Measurements from ENCODE around the gene FGGY. TPM values are rescaled to one million over a fixed set of nuclear protein-coding genes. Genes with fewer than 3 reads are reported as not detected.

FGGY gene
- total and polyA plus RNA-seq, 8 donors, result 6.2 to 27.0 (median 16.0) TPM

DNA sequence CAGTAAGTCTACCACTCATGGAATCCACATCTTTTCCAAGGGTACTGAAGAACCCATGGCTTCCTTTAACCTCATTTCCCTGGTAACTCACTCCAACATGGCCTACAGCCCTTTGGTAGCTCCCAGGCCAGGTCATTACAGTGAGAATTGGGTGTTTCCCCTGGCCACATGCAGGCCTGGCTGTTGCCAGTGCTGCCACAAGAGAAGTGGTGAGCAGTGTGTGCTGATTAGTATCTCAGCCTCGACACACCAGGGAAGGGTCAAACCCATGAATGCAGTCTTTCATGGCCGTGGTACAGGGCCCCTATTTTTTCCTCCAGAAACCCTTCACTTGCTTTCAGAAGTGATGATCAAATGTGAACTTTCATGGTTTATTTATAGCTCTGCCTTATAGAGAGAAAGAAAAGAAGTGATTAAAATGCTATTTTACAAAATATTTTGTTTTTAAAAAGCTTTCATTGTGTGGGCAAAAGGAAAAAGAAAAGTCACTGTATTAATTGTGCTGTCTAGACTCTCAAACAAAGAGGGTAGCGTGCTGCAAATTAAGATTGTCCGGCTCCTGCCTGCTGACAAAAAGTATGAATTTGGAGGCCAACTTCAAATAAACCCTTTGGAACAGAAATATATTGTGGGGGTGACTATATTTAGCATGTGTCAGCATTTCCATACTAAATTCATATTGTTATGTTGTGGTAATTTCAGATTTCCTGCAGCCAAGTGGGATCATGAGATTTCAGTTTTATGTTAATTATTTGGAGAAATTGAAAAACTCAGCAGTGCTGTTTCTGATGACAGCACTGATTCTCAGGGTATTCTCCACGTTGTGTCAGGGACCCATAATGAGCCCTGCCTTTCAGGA, 455.9 kb downstream of the FGGY start:
- H3K4me1 ChIP-seq, result peaks cover 0 to 8% (median 4%) of the 10 kb centered on the region in 3 donors
- ATAC-seq (no peak), DNase-seq (no peak), FAIRE-seq (no peak)
- intact Hi-C loops (cut with DNase I), result loop anchor here in 1 of 3 donors (10.0 kb wide), 1 partner anchor 1008 kb away; no protein-coding TSS in a partner anchor
- TF ChIP-seq, protein P1, sequence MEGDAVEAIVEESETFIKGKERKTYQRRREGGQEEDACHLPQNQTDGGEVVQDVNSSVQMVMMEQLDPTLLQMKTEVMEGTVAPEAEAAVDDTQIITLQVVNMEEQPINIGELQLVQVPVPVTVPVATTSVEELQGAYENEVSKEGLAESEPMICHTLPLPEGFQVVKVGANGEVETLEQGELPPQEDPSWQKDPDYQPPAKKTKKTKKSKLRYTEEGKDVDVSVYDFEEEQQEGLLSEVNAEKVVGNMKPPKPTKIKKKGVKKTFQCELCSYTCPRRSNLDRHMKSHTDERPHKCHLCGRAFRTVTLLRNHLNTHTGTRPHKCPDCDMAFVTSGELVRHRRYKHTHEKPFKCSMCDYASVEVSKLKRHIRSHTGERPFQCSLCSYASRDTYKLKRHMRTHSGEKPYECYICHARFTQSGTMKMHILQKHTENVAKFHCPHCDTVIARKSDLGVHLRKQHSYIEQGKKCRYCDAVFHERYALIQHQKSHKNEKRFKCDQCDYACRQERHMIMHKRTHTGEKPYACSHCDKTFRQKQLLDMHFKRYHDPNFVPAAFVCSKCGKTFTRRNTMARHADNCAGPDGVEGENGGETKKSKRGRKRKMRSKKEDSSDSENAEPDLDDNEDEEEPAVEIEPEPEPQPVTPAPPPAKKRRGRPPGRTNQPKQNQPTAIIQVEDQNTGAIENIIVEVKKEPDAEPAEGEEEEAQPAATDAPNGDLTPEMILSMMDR (IDR thresholded peaks at IDR 0.05), result no peak
- no peaks in the 10 kb centered on the region for H3K27me3 ChIP-seq
- 82% methylated on average over 5 of the region's 5 CpGs for WGBS, 2 donors
- H3K4me3 ChIP-seq, result no peak overlapping the region
- no peaks in the 10 kb centered on the region for H3K36me3 ChIP-seq
- H3K27ac ChIP-seq, result no peak overlapping the region
- no peaks in the 10 kb centered on the region for H3K9me3 ChIP-seq

DNA sequence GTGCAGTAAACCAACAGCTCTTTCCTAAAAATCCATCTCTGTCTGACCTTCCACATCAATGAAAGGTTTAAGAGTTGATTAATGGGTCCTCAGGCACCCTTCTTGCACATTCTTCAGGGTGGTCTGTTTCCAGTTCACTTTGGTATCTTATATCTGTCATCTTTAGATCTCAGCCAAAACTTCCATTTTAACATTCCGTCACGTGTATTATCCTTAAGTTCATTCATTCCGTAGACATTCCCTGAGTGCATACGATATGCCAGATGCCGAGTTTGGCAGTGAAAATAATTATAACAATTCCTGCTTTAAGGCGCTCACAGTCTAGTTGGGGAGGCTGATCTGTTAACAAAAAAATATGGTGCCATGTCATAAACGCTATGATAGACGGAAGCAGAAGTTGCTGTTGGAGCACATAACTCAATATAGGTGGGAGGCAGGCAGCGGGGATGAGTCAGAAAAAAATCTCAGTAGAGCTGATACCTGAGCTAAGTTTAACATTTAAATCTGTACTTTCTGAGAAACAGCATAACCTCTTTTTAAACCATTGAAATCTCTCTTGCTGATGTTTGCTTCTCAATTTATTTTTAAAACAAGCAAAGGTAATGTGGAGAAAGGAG, 458.3 kb downstream of the FGGY start:
- Histone ChIP-seq H3K4me1 (peaks cover 0 to 12% (median 4%) of the 10 kb centered on the region in 3 donors), H3K27ac (no peak overlapping the region), H3K27me3 (no peaks in the 10 kb centered on the region), H3K36me3 (no peaks in the 10 kb centered on the region), H3K9me3 (no peaks in the 10 kb centered on the region), H3K4me3 (no peak overlapping the region)
- no peak for ATAC-seq
- TF ChIP-seq, protein P1 (IDR thresholded peaks at IDR 0.05), result no peak
- FAIRE-seq, result no peak
- DNase-seq, result no peak
- WGBS, 2 donors, result 93 to 96% methylated on average over 9 of the region's 9 CpGs
- intact Hi-C loops (cut with DNase I), result loop anchor here in 1 of 3 donors (10.0 kb wide), 1 partner anchor 1010 kb away; no protein-coding TSS in a partner anchor

DNA sequence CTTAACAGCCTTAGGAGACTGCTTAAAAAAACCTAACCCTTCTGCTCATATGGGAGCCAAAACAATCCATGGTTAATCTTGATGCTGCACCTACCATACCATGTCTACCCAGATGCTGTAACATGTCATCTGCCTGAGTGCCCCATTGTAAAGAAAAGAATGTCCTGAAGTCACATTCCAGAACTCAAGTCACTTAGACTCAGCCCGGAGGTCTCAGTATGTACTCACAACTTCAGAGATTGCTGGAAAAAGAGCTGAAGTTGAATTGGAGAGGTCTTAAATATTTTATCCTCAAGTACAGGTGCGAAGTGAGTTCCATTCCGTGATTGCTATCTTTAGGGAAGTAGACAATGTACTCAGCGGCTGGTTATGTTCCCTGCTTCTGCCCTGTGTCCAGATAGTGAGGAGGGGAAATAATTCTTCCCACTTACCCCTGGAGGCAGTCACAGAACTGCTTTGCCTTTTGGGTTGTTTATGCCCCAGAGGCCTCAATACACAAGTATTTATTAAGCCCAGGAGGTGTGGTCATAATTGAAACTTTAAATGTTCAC, 460.4 kb downstream of the FGGY start:
- H3K27ac ChIP-seq, result no peak overlapping the region
- DNase-seq, result no peak
- H3K9me3 ChIP-seq, result no peaks in the 10 kb centered on the region

GRCh38 chr1:59759156-59759925, 462.4 kb downstream of the FGGY start:
- H3K27ac ChIP-seq, result peak overlapping the region in 2 of 4 donors; percentile 53 to 55
- no peak for FAIRE-seq

More for the DNA sequence above, 460.4 kb downstream of the FGGY start:
- intact Hi-C loops (cut with DNase I), result loop anchor here in 1 of 3 donors (10.0 kb wide), 1 partner anchor 1012 kb away; no protein-coding TSS in a partner anchor
- WGBS, 2 donors, result 85 to 87% methylated on average over 4 of the region's 4 CpGs
- TF ChIP-seq, protein P1 (IDR thresholded peaks at IDR 0.05), result no peak
- Histone ChIP-seq H3K27me3 (no peaks in the 10 kb centered on the region), H3K4me1 (peaks cover 0 to 5% (median 0%) of the 10 kb centered on the region in 3 donors), H3K36me3 (no peaks in the 10 kb centered on the region), H3K4me3 (no peak overlapping the region)
- no peak for ATAC-seq
- no peak for FAIRE-seq

More at GRCh38 chr1:59759156-59759925, 462.4 kb downstream of the FGGY start:
- TF ChIP-seq, protein P1 (IDR thresholded peaks at IDR 0.05), result peak; percentile 74 to 87 (median 86)
- Histone ChIP-seq H3K27me3 (no peaks in the 10 kb centered on the region), H3K36me3 (no peaks in the 10 kb centered on the region), H3K9me3 (no peaks in the 10 kb centered on the region), H3K4me1 (peaks cover 0 to 5% (median 0%) of the 10 kb centered on the region in 3 donors), H3K4me3 (peak overlapping the region in 2 of 4 donors; percentile 17 to 19)
- intact Hi-C loops (cut with DNase I), result loop anchor here in 1 of 3 donors (10.0 kb wide), 1 partner anchor 1015 kb away; no protein-coding TSS in a partner anchor
- DNase-seq, result peak; percentile 70 to 90 (median 78)
- ATAC-seq, result peak; percentile 97 to 100 (median 100)
- WGBS, 2 donors, result 3% methylated on average over 11 of the region's 11 CpGs
